Mucosa of rectum (tissue), 2 donors: ENCODE results near the gene ALG11.

Source experiments
- H3K27ac ChIP-seq, 2 donors: one replicate each; pipeline ENCODE4 v1.7.0; 2013; ENCODE audit warnings: inconsistent platforms in 2 of 2, low read depth in 2 of 2, low read length in 2 of 2
- H3K27me3 ChIP-seq, 2 donors: one replicate each; pipeline ENCODE4 v1.7.0; 2013; ENCODE audit warnings: low read length in 2 of 2; ENCODE audit not compliant: control insufficient read depth in 2 of 2, insufficient read depth in 2 of 2
- H3K36me3 ChIP-seq, 2 donors: one replicate each; pipeline ENCODE4 v1.7.0; 2013; ENCODE audit warnings: low read length in 2 of 2; ENCODE audit not compliant: control insufficient read depth in 2 of 2, insufficient read depth in 2 of 2
- H3K4me1 ChIP-seq, 2 donors: one replicate each; pipeline ENCODE4 v1.7.0; 2013; ENCODE audit warnings: low read length in 2 of 2, mild to moderate bottlenecking in 1 of 2; ENCODE audit not compliant: control insufficient read depth in 2 of 2, insufficient read depth in 2 of 2
- H3K4me3 ChIP-seq, 2 donors: one replicate each; pipeline ENCODE4 v1.7.0; 2013; ENCODE audit warnings: low read length in 2 of 2
- H3K9ac ChIP-seq, 2 donors: one replicate each; pipeline ENCODE4 v1.7.0; 2013; ENCODE audit warnings: low read length in 2 of 2, low read depth in 1 of 2, mild to moderate bottlenecking in 1 of 2
- H3K9me3 ChIP-seq, 2 donors: one replicate each; pipeline ENCODE4 v1.7.0; 2013; ENCODE audit warnings: low read length in 2 of 2; ENCODE audit not compliant: control insufficient read depth in 2 of 2
- donor health status: healthy.
- donor health status: Normal muscosa, but diverticular disease.

Gene ALG11

DNA sequence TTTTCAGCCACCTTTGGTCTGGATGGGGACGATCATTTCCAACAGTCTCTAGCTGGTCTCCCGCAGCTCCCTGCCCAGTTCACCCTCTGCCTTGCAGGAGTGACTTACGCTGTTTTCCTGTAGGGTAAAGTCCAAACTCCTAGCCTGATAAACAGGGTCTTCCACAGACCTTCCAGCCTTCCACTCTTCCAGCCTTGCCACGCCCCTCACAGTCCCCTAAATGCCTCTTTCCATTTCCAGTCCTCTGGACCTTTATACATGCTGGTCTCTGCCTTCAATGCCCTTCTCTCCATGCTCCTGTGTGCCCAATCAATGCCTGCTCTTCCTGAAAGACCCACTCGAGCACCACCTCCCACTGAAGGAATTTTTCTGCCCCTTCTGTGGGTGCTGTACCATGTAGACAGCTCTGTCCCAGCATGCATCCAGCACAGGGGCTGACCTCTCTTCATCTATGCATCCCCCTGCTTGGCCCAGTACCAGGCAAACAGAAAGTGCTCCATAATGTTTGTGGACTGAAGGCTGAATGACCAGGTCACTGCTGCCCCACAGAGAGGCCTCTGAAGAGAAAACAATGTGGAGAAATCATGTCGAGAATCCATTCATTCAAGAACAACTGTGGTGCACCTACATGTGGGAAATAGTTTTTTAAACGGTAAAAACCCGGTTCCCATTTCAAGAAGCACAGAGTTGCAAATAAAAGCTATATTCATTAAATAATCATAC, 5.5 kb upstream of the ALG11 start:
- Histone ChIP-seq H3K36me3 (no peaks in the 10 kb centered on the region), H3K27me3 (no peaks in the 10 kb centered on the region), H3K27ac (no peak overlapping the region), H3K4me3 (no peak overlapping the region), H3K9me3 (no peaks in the 10 kb centered on the region), H3K4me1 (peaks cover 5 to 15% of the 10 kb centered on the region in 2 donors), H3K9ac (no peak overlapping the region)

DNA sequence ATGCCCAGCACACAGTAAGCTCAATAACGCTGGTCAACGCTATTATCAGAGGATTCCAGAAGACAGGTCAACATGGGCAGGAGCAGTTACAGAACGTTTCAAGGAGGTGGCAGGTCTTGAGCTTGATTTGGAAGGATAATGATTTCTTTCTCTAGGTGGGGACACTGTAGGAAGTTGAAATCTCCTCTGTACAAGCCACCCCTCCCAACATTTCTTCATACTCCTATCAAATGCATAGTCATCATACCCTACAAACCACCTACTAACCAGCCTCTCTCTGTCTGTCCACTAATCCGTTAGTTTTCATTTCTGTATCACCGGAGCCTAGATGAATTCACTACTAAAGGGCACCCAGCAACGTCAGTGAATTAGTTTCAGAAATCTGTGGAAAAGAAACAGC, 2.3 kb upstream of the ALG11 start:
- no peaks in the 10 kb centered on the region for H3K36me3 ChIP-seq
- no peaks in the 10 kb centered on the region for H3K9me3 ChIP-seq
- no peak overlapping the region for H3K27ac ChIP-seq
- H3K4me3 ChIP-seq, result no peak overlapping the region
- H3K27me3 ChIP-seq, result no peaks in the 10 kb centered on the region
- peaks cover 11 to 16% of the 10 kb centered on the region in 2 donors for H3K4me1 ChIP-seq
- H3K9ac ChIP-seq, result no peak overlapping the region

DNA sequence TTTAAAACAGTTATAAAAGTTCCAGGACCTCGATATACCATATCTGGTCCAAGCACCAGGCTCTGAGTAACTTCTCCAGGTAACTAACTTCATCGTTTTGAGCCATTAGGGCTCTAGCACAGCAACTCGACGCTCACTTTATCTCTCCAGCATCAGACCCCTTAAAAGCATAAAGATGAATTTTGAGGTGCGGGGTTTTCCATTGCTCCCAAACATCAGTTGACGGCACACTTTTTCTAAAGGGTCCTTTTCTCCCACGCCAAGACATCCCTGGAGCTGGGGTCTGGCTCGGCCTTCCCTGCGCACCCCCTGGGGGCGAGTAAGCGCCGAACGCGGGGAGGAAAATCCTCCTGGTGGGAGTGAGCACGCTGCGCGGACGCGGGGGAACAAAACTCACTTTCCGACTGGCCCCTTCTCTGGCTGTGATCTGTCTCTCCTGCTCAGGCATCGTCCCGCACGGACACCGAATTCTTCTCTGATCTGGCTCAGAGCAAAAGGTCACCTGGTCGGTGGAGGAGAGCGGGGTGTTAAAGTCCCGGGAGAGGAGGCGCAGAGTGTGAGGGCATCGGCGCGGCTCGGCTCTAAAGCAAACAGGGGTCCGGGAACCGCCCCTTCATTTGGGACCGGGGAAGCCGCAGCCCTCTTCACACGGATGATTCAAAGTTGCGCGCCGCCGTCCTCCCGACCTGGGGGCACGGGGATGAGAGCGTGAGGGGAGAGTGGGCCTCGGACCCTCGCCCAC, 1.1 kb upstream of the ALG11 start, which contains the start of gene ATP7B:
TSS of gene ATP7B (minus strand) at position 561 of the 742 bp plus-strand sequence. CDS start at position 448, 113 bp downstream.
- Histone ChIP-seq H3K36me3 (no peaks in the 10 kb centered on the region), H3K9ac (peak within 1 kb of the TSS; percentile 81 to 85), H3K9me3 (no peaks in the 10 kb centered on the region), H3K4me3 (peak within 1 kb of the TSS; percentile 87 to 94), H3K27me3 (no peaks in the 10 kb centered on the region), H3K4me1 (peaks cover 11 to 15% of the 10 kb centered on the region in 2 donors), H3K27ac (peak within 1 kb of the TSS; percentile 73 to 77)

DNA sequence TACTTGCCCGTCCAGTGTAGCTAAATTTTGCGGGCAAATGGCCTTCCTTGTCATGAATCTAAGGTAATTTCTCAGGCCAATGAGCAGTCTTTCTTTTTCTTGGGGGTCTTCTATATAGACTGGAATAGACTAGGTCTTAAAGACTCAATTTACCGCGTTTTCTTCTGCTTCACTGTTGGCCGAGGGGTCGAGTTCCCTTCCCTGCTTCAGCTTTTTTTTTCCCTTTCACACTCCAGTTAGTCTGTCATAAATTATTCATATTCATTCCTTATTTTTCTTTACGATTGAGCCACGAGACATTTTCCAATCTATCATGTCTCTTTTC, 276 bp downstream of the ALG11 start:
- H3K9ac ChIP-seq, result peak overlapping the region; percentile 81 to 85
- H3K36me3 ChIP-seq, result peaks cover 0 to under 1% of the 10 kb centered on the region in 2 donors
- peak overlapping the region; percentile 34 to 52 for H3K27ac ChIP-seq
- no peaks in the 10 kb centered on the region for H3K27me3 ChIP-seq
- H3K9me3 ChIP-seq, result no peaks in the 10 kb centered on the region
- H3K4me3 ChIP-seq, result peak overlapping the region; percentile 87 to 94
- H3K4me1 ChIP-seq, result peaks cover 11 to 15% of the 10 kb centered on the region in 2 donors

DNA sequence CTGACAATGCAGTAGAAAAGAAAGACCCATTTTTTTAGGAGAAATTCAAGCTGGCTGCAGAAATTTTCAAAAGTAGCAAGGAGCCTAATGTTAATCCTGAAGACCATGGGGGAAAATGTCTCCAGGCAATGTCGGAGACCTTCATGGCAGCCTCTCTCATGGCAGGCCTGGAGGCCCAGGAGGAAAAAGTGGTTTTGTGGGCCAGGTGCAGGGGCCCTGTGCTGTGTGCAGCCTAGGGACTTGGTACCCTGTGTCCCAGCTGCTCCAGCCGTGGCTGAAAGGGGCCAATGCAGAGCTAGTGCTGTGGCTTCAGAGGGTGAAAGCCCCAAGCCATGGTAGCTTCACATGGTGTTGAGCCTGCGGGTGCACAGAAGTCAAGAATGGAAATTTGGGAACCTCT, 4.1 kb downstream of the ALG11 start:
- peaks cover 5 to 10% of the 10 kb centered on the region in 2 donors for H3K4me1 ChIP-seq
- no peak overlapping the region for H3K27ac ChIP-seq
- peaks cover 1 to 25% of the 10 kb centered on the region in 2 donors for H3K36me3 ChIP-seq
- H3K4me3 ChIP-seq, result no peak overlapping the region
- H3K9me3 ChIP-seq, result no peaks in the 10 kb centered on the region
- no peak overlapping the region for H3K9ac ChIP-seq
- H3K27me3 ChIP-seq, result no peaks in the 10 kb centered on the region

DNA sequence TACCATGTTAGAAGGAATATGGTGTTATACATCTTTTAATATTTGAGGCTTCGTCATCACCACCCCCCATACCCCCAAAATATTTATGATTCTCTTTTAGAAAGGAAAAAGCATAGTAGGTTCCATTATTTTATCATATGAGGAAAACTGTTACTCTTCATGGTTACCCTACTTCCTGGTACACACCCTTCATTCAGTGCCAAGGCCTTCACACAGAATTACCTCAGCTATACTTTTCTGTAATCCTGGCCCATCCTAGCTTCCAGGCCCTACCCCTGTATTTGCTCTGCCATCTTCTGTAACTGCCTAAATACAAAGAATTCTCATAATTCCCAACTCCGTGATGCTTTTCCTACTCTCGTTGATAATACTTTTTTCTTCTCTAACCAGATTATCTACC, 8.0 kb downstream of the ALG11 start:
- no peaks in the 10 kb centered on the region for H3K27me3 ChIP-seq
- H3K27ac ChIP-seq, result no peak overlapping the region
- no peak overlapping the region for H3K9ac ChIP-seq
- no peak overlapping the region for H3K4me3 ChIP-seq
- H3K4me1 ChIP-seq, result no peaks in the 10 kb centered on the region
- no peaks in the 10 kb centered on the region for H3K9me3 ChIP-seq
- peaks cover 14 to 48% of the 10 kb centered on the region in 2 donors for H3K36me3 ChIP-seq

DNA sequence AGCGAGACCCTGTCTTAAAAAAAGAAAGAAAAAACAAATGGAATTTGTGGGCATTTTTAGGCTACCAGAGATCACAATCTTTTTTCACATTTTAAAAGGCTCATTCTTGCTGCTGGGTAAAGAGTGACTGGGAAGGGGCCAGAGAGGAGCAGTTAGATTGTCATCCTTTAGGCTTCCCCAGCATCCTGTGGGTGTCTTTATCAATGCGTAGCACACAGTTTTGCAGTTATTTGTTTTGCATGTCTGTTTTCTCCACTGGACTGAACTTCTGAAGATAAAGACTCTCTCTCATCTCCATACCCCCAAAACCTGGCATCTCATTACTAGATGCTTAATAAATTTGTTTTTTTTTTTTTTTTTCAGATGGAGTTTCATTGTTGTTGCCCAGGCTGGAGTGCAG, 10.2 kb downstream of the ALG11 start:
- Histone ChIP-seq H3K4me1 (no peaks in the 10 kb centered on the region), H3K9me3 (no peaks in the 10 kb centered on the region), H3K27ac (no peak overlapping the region), H3K4me3 (no peak overlapping the region), H3K36me3 (peaks cover 18 to 64% of the 10 kb centered on the region in 2 donors), H3K27me3 (no peaks in the 10 kb centered on the region), H3K9ac (no peak overlapping the region)

DNA sequence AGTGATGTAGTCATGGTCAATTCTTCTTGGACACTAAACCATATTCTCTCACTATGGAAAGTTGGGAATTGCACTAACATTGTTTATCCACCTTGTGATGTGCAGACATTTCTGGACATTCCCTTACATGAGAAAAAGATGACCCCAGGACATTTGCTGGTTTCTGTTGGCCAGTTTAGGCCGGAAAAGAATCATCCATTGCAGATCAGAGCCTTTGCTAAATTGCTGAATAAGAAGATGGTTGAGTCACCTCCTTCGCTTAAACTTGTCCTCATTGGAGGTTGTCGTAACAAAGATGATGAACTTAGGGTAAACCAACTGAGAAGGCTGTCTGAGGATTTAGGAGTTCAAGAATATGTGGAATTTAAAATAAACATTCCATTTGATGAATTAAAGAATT, 12.3 kb downstream of the ALG11 start, which contains the start of gene UTP14C:
TSS of gene UTP14C (plus strand) at position 211 of the 400 bp plus-strand sequence. CDS start 4,114 bp downstream, outside the sequence.
- H3K4me1 ChIP-seq, result no peaks in the 10 kb centered on the region
- no peak within 1 kb of the TSS for H3K4me3 ChIP-seq
- H3K36me3 ChIP-seq, result peaks cover 22 to 63% of the 10 kb centered on the region in 2 donors
- no peaks in the 10 kb centered on the region for H3K27me3 ChIP-seq
- no peak within 1 kb of the TSS for H3K27ac ChIP-seq
- no peaks in the 10 kb centered on the region for H3K9me3 ChIP-seq
- no peak within 1 kb of the TSS for H3K9ac ChIP-seq

DNA sequence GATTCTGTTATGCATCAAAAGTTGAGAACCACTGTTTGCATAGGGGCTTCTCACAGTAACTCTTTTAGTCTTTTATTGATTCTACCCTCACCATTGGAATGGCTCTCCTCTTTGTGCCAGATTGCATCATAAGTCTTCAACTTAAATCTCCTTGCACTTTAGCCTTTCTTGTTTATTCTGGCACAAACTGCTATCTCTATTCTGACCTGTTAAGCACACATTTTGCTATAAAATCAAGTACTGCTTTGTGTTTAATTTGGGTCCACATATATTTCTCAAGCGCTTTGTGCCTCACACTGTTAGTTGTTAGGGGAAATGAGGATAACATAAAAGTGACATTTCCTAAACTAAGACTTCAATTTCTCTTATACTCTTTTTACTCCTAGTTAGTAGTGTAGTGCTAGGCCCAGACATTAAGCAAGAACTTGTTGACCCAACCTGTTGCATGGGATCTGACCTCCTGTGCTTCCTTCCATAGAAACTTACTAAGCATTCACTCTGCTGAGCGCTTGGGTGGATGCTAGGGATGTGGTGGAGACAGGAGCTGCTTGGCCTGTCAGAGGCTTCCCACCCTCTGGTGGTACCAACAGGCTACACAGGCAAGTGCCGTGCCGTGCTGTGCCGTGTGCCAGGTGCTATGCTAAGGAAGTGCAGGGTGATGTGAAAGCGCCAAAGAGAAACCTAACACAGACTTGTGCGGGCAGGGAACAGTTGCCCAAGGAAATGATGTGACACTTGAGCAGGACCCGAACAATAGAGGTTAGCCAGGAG, 13.5 kb downstream of the ALG11 start:
- no peaks in the 10 kb centered on the region for H3K9me3 ChIP-seq
- H3K36me3 ChIP-seq, result peaks cover 22 to 51% of the 10 kb centered on the region in 2 donors
- H3K4me3 ChIP-seq, result no peak overlapping the region
- H3K9ac ChIP-seq, result no peak overlapping the region
- no peak overlapping the region for H3K27ac ChIP-seq
- no peaks in the 10 kb centered on the region for H3K4me1 ChIP-seq
- no peaks in the 10 kb centered on the region for H3K27me3 ChIP-seq

DNA sequence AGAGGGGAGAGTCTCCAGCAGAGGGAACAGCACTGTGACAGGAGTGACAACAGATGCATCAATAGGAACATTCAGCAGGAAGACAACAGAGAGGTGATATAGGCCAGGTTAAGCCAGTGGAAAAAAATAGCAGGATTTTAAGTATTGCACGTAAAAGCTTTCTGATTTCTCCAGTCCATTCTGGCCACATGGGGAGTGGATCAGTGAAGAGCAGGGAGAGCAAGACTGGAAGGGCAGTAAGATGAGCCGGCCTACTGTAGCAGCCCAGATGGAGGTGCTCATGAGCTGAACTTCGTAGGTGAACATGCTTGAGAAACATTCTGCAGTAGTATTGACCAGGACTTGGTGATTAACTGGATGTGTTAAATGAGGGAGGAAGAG, 14.0 kb downstream of the ALG11 start:
- peaks cover 21 to 45% of the 10 kb centered on the region in 2 donors for H3K36me3 ChIP-seq
- no peak overlapping the region for H3K9ac ChIP-seq
- H3K4me3 ChIP-seq, result no peak overlapping the region
- no peaks in the 10 kb centered on the region for H3K27me3 ChIP-seq
- no peaks in the 10 kb centered on the region for H3K9me3 ChIP-seq
- H3K27ac ChIP-seq, result no peak overlapping the region
- H3K4me1 ChIP-seq, result no peaks in the 10 kb centered on the region
